Ascending aorta (tissue), 2 donors: ENCODE results near the gene SAMM50. TPM values are rescaled to one million over a fixed set of nuclear protein-coding genes. Genes with fewer than 3 reads are reported as not detected.

Experiments used
- DNase-seq, 2 donors: peaks; one replicate each; pipeline ENCODE4 v3.0.0-alpha.2; 2019; ENCODE audit warnings: low spot score in 2 of 2
- H3K27ac ChIP-seq, 2 donors: fragments of 200-600 bp; sonication (generic); one replicate each; pipeline ENCODE4 v1.5.1; 2016 to 2017; ENCODE audit warnings: mild to moderate bottlenecking in 1 of 2
- H3K27me3 ChIP-seq: fragments of 200-600 bp; sonication (generic); one replicate; pipeline ENCODE4 v1.5.1; 2017
- H3K36me3 ChIP-seq, 2 donors: fragments of 200-600 bp; sonication (generic); one replicate each; pipeline ENCODE4 v1.5.1; 2016
- H3K4me1 ChIP-seq, 2 donors: fragments of 200-600 bp; sonication (generic); one replicate each; pipeline ENCODE4 v1.5.1; 2016 to 2017; ENCODE audit warnings: mild to moderate bottlenecking in 1 of 2
- H3K4me3 ChIP-seq, 2 donors: fragments of 200-600 bp; sonication (generic); one replicate each; pipeline ENCODE4 v1.5.1; 2016 to 2017; ENCODE audit warnings: mild to moderate bottlenecking in 1 of 2
- H3K9me3 ChIP-seq, 2 donors: fragments of 200-600 bp; sonication (generic); one replicate each; pipeline ENCODE4 v1.5.1; 2016
- intact Hi-C: fragments of 100-400 bp; cut with DNase I; formaldehyde crosslinking; loops from one replicate; pipeline ENCODE4 v1.15.1; 2023
- total RNA-seq: library from RNA; depleted of rRNA; stranded (reverse); fragments of >200 nt; gene quantifications from one replicate; pipeline ENCODE4 v1.1.0, GENCODE V29; 2016
- TF ChIP-seq, protein P1 (sequence below), 3 experiments: fragments of 200-600 bp in 2 of 3; fragments of 450-650 bp in 1 of 3; sonication (generic) in 2 of 3; IDR thresholded peaks; one replicate each; pipeline ENCODE4 v1.5.1; 2016 to 2019; ENCODE audit warnings: antibody characterized with exemption in 3 of 3, mild to moderate bottlenecking in 1 of 3, moderate library complexity in 1 of 3

SAMM50 gene
- total RNA-seq, 1 donor from 2014 or later = 23.6 TPM

DNA sequence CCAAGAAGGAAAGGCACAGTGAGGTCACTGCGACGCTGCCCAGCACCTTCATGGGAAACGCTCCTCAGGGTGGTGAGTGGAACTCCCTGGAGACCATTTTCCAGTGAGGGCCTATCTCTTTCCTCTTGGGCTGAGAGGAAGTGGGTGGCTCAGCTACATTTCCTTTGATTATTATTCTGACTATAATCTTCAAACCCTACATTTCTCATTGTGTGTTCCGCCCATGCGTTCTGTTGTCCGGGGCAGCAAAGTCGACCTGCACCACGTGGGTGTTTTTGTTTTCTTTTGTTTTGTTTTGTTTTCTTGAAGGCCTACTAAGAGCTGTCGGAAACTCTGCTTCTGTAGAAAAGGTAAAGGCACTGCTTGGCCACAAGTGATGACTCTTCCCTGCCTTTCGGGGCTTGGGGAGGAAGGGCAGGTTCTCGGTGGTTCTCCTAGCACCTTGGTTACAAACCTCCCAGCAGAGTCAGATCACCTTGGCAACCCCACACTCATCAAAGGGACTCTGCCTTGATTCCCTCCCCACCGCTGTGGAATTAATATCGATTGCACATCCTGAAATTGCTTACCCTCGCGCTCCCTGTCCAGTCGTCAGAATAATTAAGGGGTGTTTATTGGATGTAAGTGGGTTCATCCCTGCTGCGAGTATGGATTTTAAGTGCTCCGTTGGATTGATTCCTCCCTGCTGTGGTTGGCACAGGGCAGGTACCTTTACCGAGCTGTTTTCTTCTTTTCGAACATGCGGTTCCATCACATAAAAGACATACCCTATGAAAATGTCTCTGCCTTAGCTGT lies 76.1 kb downstream of the SAMM50 start:
- intact Hi-C loops = no loop called here
- H3K27ac ChIP-seq = no peak overlapping the region
- no peaks in the 10 kb centered on the region for H3K9me3 ChIP-seq
- H3K4me3 ChIP-seq = no peak overlapping the region
- H3K36me3 ChIP-seq = no peaks in the 10 kb centered on the region
- no peaks in the 10 kb centered on the region for H3K4me1 ChIP-seq
- no peak for DNase-seq
- no peaks in the 10 kb centered on the region for H3K27me3 ChIP-seq
- TF ChIP-seq, protein P1, sequence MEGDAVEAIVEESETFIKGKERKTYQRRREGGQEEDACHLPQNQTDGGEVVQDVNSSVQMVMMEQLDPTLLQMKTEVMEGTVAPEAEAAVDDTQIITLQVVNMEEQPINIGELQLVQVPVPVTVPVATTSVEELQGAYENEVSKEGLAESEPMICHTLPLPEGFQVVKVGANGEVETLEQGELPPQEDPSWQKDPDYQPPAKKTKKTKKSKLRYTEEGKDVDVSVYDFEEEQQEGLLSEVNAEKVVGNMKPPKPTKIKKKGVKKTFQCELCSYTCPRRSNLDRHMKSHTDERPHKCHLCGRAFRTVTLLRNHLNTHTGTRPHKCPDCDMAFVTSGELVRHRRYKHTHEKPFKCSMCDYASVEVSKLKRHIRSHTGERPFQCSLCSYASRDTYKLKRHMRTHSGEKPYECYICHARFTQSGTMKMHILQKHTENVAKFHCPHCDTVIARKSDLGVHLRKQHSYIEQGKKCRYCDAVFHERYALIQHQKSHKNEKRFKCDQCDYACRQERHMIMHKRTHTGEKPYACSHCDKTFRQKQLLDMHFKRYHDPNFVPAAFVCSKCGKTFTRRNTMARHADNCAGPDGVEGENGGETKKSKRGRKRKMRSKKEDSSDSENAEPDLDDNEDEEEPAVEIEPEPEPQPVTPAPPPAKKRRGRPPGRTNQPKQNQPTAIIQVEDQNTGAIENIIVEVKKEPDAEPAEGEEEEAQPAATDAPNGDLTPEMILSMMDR (IDR thresholded peaks at IDR 0.05) = no peak

DNA sequence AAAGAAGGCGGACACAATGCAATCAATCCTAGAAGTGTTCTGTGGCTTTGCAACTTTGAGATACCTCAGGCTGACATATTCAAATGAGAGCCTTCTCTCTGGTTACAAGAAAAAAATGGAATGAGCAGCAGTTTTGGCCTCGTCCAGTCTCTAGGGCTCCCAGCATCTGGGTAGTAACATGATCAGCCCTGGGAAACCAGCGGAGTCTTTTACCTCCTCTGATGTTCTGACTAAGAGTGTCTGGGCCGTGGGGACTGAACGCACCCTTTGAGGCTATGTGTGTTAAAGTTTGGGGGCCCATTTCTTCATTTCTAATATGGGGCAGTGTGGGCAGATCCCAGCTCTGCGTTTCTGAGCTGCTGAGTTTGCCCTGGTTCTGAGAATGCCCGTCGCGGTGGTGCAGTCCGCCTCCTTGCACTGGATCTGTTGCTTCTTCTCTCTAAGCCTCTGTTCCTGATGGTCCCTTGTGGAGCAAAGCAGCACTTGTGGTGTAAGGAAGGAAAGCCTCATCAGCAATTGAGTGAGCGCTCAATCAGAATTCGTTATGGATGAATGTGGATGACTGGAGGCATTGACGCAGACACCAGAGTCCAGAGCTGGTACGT lies 77.0 kb downstream of the SAMM50 start:
- no peak overlapping the region for H3K27ac ChIP-seq
- no peaks in the 10 kb centered on the region for H3K36me3 ChIP-seq
- TF ChIP-seq, protein P1 (IDR thresholded peaks at IDR 0.05) = no peak
- intact Hi-C loops = no loop called here
- H3K4me1 ChIP-seq = no peaks in the 10 kb centered on the region
- H3K27me3 ChIP-seq = no peaks in the 10 kb centered on the region
- H3K4me3 ChIP-seq = no peak overlapping the region
- no peaks in the 10 kb centered on the region for H3K9me3 ChIP-seq
- no peak for DNase-seq

DNA sequence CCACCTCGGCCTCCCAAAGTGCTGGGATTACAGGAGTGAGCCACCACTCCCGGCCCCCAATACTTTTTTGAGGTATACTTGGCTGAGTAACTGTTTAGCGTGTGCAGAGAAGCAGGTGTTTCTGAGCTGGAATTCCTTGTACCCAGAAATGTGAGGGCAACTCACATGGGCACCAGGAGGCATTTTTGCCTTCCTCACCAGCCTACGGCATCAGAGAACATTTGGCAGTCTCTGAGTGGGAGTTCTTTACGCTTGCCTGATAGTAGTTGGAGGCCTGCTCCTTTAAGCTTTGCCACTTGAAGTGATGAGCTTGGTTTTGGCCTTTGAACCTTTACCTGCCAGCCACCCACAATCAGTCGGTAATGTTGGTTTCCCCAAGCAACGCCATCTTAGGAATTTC lies 78.0 kb downstream of the SAMM50 start:
- Histone ChIP-seq H3K4me3 (no peak overlapping the region), H3K36me3 (no peaks in the 10 kb centered on the region), H3K27me3 (no peaks in the 10 kb centered on the region), H3K9me3 (no peaks in the 10 kb centered on the region), H3K27ac (no peak overlapping the region), H3K4me1 (no peaks in the 10 kb centered on the region)
- intact Hi-C loops = no loop called here
- no peak for DNase-seq
- TF ChIP-seq, protein P1 (IDR thresholded peaks at IDR 0.05) = no peak

DNA sequence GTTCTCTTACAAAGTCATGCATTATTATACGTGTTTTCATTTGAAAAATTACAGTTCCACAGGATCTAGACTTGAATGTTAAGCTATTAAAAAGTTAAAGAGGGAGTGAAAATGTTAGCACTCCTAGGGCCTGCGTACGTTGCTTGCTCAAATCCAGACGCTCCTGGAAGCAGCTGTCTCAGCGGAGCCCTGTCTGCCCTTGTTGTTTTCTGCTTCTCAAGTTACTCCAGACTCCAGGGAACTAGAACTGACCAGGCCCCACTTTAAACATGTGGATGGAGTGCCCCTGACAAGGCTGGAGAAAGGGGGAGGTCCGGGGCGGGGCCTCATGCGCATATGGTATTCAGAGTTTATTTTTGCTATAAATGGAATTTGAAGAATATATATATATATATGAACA lies 78.5 kb downstream of the SAMM50 start:
- TF ChIP-seq, protein P1 (IDR thresholded peaks at IDR 0.05) = no peak
- Histone ChIP-seq H3K4me1 (no peaks in the 10 kb centered on the region), H3K27me3 (no peaks in the 10 kb centered on the region), H3K4me3 (no peak overlapping the region), H3K9me3 (no peaks in the 10 kb centered on the region), H3K36me3 (no peaks in the 10 kb centered on the region), H3K27ac (no peak overlapping the region)
- intact Hi-C loops = no loop called here
- DNase-seq = no peak

DNA sequence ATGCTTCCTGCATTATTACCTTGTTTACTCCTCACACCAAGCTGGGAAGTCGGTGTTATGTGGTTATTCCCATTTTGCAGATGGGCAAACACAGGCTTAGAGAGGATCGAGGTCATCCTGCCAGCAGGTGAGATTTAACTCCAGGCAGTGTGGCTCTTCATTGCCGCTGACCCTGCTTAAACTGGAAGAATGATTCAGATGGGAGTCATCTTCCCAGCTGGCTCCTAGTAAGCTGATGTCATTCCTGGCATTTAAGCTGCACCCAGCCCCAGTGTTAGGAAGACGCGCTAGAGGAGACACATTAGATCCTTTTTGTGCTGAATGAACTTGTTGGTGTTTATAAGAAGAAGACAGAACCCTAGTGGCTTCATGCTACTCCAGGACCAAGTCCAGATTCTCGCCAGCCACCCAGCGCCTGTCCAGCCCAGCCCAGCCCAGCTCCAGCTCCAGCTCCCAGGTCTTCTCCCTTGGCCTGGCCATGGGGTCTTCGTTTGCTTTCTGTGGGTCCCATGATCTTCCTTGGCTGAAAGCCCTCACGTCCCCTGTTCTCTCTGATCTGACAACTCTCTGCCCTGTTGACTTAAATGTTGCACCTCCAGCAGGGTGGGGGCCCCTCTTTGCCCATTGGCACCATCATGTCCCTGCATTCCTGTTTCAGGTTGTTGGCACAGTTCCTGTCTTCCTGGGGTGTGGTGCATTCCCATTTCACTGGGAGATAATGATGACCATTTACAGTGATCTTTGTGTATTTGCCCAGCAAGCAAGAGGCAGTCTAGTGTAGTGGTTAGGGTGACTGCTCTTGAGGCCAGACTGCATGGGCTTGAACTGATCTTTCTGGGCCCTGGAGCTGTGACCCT lies 82.5 kb downstream of the SAMM50 start:
- H3K4me1 ChIP-seq = no peaks in the 10 kb centered on the region
- H3K36me3 ChIP-seq = no peaks in the 10 kb centered on the region
- TF ChIP-seq, protein P1 (IDR thresholded peaks at IDR 0.05) = no peak
- intact Hi-C loops = no loop called here
- no peak overlapping the region for H3K27ac ChIP-seq
- H3K9me3 ChIP-seq = no peaks in the 10 kb centered on the region
- H3K4me3 ChIP-seq = no peak overlapping the region
- no peaks in the 10 kb centered on the region for H3K27me3 ChIP-seq
- no peak for DNase-seq
